ENCODE measurements around the gene CDR2. TPM values are rescaled to one million over a fixed set of nuclear protein-coding genes. Genes with fewer than 3 reads are reported as not detected.

CDR2 gene
- total and polyA plus RNA-seq, 9 of the 15 experiments (the other 6 are each of a cell fraction or from before 2014, with no cell fraction given), result 4.6 to 30.3 (median 19.9) TPM

DNA sequence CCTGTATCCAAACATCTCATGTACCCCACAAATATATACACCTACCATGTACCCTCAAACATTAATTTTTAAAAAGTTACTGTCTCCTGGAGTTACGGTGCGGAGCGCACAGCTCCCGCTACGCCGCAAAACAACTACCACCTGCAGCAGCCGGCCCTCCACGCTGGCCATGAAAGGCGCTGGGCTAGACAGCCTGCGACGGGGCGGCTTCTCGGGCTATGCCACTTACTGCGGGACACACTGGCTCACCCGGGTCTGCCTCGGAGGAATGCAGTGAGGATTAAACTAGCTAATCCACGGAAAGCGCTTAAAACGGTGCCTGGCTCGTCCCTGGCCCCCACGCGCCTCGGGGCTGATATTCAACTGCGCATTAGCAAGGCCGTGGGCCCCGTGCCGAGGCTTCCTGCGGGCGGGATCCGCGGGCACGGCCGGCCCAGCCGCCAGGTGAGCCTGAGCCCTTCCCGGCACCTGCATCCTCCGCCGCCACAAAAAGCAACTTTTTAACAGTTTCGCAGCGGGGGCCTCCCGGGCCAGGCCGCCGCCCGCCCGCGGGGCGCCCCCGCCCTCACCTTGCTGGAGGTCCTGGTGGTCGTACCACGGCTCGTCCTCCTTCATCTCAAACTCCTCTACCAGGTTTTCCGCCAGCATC, 633 bp downstream of the CDR2 start (continued):
- TF ChIP-seq, protein P1, sequence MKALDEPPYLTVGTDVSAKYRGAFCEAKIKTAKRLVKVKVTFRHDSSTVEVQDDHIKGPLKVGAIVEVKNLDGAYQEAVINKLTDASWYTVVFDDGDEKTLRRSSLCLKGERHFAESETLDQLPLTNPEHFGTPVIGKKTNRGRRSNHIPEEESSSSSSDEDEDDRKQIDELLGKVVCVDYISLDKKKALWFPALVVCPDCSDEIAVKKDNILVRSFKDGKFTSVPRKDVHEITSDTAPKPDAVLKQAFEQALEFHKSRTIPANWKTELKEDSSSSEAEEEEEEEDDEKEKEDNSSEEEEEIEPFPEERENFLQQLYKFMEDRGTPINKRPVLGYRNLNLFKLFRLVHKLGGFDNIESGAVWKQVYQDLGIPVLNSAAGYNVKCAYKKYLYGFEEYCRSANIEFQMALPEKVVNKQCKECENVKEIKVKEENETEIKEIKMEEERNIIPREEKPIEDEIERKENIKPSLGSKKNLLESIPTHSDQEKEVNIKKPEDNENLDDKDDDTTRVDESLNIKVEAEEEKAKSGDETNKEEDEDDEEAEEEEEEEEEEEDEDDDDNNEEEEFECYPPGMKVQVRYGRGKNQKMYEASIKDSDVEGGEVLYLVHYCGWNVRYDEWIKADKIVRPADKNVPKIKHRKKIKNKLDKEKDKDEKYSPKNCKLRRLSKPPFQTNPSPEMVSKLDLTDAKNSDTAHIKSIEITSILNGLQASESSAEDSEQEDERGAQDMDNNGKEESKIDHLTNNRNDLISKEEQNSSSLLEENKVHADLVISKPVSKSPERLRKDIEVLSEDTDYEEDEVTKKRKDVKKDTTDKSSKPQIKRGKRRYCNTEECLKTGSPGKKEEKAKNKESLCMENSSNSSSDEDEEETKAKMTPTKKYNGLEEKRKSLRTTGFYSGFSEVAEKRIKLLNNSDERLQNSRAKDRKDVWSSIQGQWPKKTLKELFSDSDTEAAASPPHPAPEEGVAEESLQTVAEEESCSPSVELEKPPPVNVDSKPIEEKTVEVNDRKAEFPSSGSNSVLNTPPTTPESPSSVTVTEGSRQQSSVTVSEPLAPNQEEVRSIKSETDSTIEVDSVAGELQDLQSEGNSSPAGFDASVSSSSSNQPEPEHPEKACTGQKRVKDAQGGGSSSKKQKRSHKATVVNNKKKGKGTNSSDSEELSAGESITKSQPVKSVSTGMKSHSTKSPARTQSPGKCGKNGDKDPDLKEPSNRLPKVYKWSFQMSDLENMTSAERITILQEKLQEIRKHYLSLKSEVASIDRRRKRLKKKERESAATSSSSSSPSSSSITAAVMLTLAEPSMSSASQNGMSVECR (CRISPR knock-in tag; IDR thresholded peaks at IDR 0.05), result peak; percentile 10
- TF ChIP-seq HDGF (IDR thresholded peaks at IDR 0.05) (no peak), GABPB1 (CRISPR knock-in tag; IDR thresholded peaks at IDR 0.05) (0 out of 2 replicates have a peak, but pooled peaks have one; percentile 3), NRF1 (conservative IDR thresholded peaks at IDR 0.05 in 1 of 2, IDR thresholded peaks at IDR 0.05 in 1 of 2) (peak in 1 of 2 experiments; percentile 36; a peak in 2 of 4 replicates), SIN3A (IDR thresholded peaks at IDR 0.05; ENCODE audit: borderline replicate concordance in 2 of 2, control insufficient read depth in 1 of 2, low read depth in 2 of 2, low read length in 2 of 2) (peak in 1 of 2 experiments; percentile 26; a peak in 1 of 4 replicates), HDAC1 (IDR thresholded peaks at IDR 0.05) (0 out of 4 replicates have a peak, but pooled peaks of 1 of the 2 experiments have one; percentile 49), ZFX (CRISPR knock-in tag; IDR thresholded peaks at IDR 0.05) (peak; percentile 74), SMAD2 (IDR thresholded peaks at IDR 0.05; ENCODE audit: low read depth, low read length) (no peak), NR3C1 (CRISPR knock-in tag; IDR thresholded peaks at IDR 0.05) (0 out of 2 replicates have a peak, but pooled peaks have one; percentile 32), MEF2D (tag; conservative IDR thresholded peaks at IDR 0.05; ENCODE audit: low read depth) (no peak), ZNF57 (CRISPR knock-in tag; IDR thresholded peaks at IDR 0.05) (no peak), HNRNPL (IDR thresholded peaks at IDR 0.05; ENCODE audit: low read depth, low read length) (no peak), ZNF77 (CRISPR knock-in tag; IDR thresholded peaks at IDR 0.05) (no peak), ELF4 (CRISPR knock-in tag; IDR thresholded peaks at IDR 0.05) (no peak), ESRRA (IDR thresholded peaks at IDR 0.05; ENCODE audit: borderline replicate concordance, low read depth) (no peak), E2F3 (CRISPR knock-in tag; IDR thresholded peaks at IDR 0.05) (no peak), TAF1 (IDR thresholded peaks at IDR 0.05; ENCODE audit: control insufficient read depth, extremely low read depth, insufficient read depth, low read length, severe bottlenecking) (no peak)
- TF ChIP-seq, protein P2, sequence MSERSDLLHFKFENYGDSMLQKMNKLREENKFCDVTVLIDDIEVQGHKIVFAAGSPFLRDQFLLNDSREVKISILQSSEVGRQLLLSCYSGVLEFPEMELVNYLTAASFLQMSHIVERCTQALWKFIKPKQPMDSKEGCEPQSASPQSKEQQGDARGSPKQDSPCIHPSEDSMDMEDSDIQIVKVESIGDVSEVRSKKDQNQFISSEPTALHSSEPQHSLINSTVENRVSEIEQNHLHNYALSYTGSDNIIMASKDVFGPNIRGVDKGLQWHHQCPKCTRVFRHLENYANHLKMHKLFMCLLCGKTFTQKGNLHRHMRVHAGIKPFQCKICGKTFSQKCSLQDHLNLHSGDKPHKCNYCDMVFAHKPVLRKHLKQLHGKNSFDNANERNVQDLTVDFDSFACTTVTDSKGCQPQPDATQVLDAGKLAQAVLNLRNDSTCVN (CRISPR knock-in tag; IDR thresholded peaks at IDR 0.05), result no peak
- TF ChIP-seq, protein P3, sequence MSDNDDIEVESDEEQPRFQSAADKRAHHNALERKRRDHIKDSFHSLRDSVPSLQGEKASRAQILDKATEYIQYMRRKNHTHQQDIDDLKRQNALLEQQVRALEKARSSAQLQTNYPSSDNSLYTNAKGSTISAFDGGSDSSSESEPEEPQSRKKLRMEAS (CRISPR knock-in tag; IDR thresholded peaks at IDR 0.05), result peak; percentile 76
- TF ChIP-seq, protein P4, sequence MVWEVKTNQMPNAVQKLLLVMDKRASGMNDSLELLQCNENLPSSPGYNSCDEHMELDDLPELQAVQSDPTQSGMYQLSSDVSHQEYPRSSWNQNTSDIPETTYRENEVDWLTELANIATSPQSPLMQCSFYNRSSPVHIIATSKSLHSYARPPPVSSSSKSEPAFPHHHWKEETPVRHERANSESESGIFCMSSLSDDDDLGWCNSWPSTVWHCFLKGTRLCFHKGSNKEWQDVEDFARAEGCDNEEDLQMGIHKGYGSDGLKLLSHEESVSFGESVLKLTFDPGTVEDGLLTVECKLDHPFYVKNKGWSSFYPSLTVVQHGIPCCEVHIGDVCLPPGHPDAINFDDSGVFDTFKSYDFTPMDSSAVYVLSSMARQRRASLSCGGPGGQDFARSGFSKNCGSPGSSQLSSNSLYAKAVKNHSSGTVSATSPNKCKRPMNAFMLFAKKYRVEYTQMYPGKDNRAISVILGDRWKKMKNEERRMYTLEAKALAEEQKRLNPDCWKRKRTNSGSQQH (CRISPR knock-in tag; IDR thresholded peaks at IDR 0.05), result no peak
